ENCODE data around the gene MYH6.

MYH6 gene

GRCh38 chr14:23377573-23378563 is 30.2 kb downstream of the MYH6 start:
- Histone ChIP-seq H4K8ac (ENCODE audit: low read length) (no peak overlapping the region), H2AK5ac (ENCODE audit: low read length, severe bottlenecking) (no peak overlapping the region), H3K27ac (ENCODE audit: low read length, poor library complexity, severe bottlenecking) (no peak overlapping the region), H2BK5ac (ENCODE audit: low read depth, low read length, poor library complexity, severe bottlenecking) (no peak overlapping the region), H3K14ac (ENCODE audit: low read length in 2 of 2) (no peak overlapping the region), H3K18ac (ENCODE audit: low read depth in 1 of 2, low read length in 2 of 2) (no peak overlapping the region), H2BK12ac (ENCODE audit: low read length in 2 of 2) (no peak overlapping the region), H2AFZ (ENCODE audit: low read depth, low read length) (no peak overlapping the region), H2BK120ac (ENCODE audit: low read depth, low read length) (no peak overlapping the region), H3K9ac (ENCODE audit: low read length) (no peak overlapping the region), H3K4ac (ENCODE audit: low read depth in 1 of 2, low read length in 2 of 2) (no peak overlapping the region), H3K36me3 (ENCODE audit: control insufficient read depth in 1 of 2, insufficient read depth in 2 of 2, low read depth in 1 of 2, low read length in 2 of 2) (no peaks in the 10 kb centered on the region), H2BK15ac (ENCODE audit: low read depth, poor library complexity, severe bottlenecking) (no peak overlapping the region), H3K9me3 (ENCODE audit: control insufficient read depth, low read length) (no peaks in the 10 kb centered on the region), H3K4me1 (ENCODE audit: control insufficient read depth, insufficient read depth, low read depth, low read length) (no peaks in the 10 kb centered on the region), H3K4me2 (ENCODE audit: low read length, poor library complexity, severe bottlenecking) (no peak overlapping the region), H4K91ac (ENCODE audit: low read length) (no peak overlapping the region), H3K27me3 (ENCODE audit: control insufficient read depth in 1 of 2, insufficient read depth in 1 of 2, low read length in 2 of 2) (peaks cover 63 to 74% of the 10 kb centered on the region in 2 experiments), H3K4me3 (ENCODE audit: insufficient read depth in 1 of 2, low read depth in 1 of 2, low read length in 2 of 2) (no peak overlapping the region), H3K79me1 (replicated peaks; ENCODE audit: low read length, poor library complexity, severe bottlenecking) (no peaks in the 10 kb centered on the region), H3K23ac (ENCODE audit: low read length in 2 of 2) (no peak overlapping the region)
- WGBS, result 92% methylated on average over 14 of the region's 14 CpGs
- DNase-seq, result no peak

DNA sequence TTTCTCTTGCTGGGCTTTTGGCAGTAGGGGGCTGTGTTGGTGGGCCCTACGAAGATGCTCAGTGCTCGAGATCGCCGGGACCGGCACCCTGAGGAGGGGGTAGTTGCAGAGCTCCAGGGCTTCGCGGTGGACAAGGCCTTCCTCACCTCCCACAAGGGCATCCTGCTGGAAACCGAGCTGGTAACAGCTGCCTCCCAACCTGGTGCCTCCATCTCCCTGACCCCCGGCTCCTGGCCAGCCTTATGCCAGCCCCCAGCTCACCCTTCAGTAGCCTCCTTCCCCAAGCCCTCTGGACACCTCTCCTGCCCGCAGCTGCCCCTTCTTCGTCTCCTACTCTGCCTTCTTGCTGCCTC is 30.9 kb downstream of the MYH6 start:
- H2BK15ac ChIP-seq (ENCODE audit: low read depth, poor library complexity, severe bottlenecking), result peak overlapping the region; percentile 80
- DNase-seq, result no peak
- no peak overlapping the region for H3K27ac ChIP-seq (ENCODE audit: low read length, poor library complexity, severe bottlenecking)
- no peak overlapping the region for H3K23ac ChIP-seq (ENCODE audit: low read length in 2 of 2)
- H3K18ac ChIP-seq (ENCODE audit: low read depth in 1 of 2, low read length in 2 of 2), result no peak overlapping the region
- H4K91ac ChIP-seq (ENCODE audit: low read length), result no peak overlapping the region
- no peak overlapping the region for H2BK120ac ChIP-seq (ENCODE audit: low read depth, low read length)
- H4K8ac ChIP-seq (ENCODE audit: low read length), result no peak overlapping the region
- H3K9ac ChIP-seq (ENCODE audit: low read length), result no peak overlapping the region
- no peak overlapping the region for H3K4me3 ChIP-seq (ENCODE audit: insufficient read depth in 1 of 2, low read depth in 1 of 2, low read length in 2 of 2)
- no peak overlapping the region for H3K4me2 ChIP-seq (ENCODE audit: low read length, poor library complexity, severe bottlenecking)
- H2AFZ ChIP-seq (ENCODE audit: low read depth, low read length), result no peak overlapping the region
- no peaks in the 10 kb centered on the region for H3K9me3 ChIP-seq (ENCODE audit: control insufficient read depth, low read length)
- WGBS, result 72% methylated on average over 10 of the region's 11 CpGs
- no peaks in the 10 kb centered on the region for H3K79me1 ChIP-seq (replicated peaks; ENCODE audit: low read length, poor library complexity, severe bottlenecking)
- peaks cover 61 to 67% of the 10 kb centered on the region in 2 experiments for H3K27me3 ChIP-seq (ENCODE audit: control insufficient read depth in 1 of 2, insufficient read depth in 1 of 2, low read length in 2 of 2)
- no peak overlapping the region for H3K4ac ChIP-seq (ENCODE audit: low read depth in 1 of 2, low read length in 2 of 2)
- H2BK12ac ChIP-seq (ENCODE audit: low read length in 2 of 2), result no peak overlapping the region
- H3K4me1 ChIP-seq (ENCODE audit: control insufficient read depth, insufficient read depth, low read depth, low read length), result no peaks in the 10 kb centered on the region
- no peak overlapping the region for H2AK5ac ChIP-seq (ENCODE audit: low read length, severe bottlenecking)
- no peak overlapping the region for H3K14ac ChIP-seq (ENCODE audit: low read length in 2 of 2)
- H2BK5ac ChIP-seq (ENCODE audit: low read depth, low read length, poor library complexity, severe bottlenecking), result no peak overlapping the region
- no peaks in the 10 kb centered on the region for H3K36me3 ChIP-seq (ENCODE audit: control insufficient read depth in 1 of 2, insufficient read depth in 2 of 2, low read depth in 1 of 2, low read length in 2 of 2)

GRCh38 chr14:23376482-23377197 is 31.4 kb downstream of the MYH6 start, which contains the start of gene CMTM5:
Gene CMTM5, plus strand, starts transcription at chr14:23377046. Its CDS starts 206 bp downstream, at chr14:23377252.
- Histone ChIP-seq H2AK5ac (ENCODE audit: low read length, severe bottlenecking) (no peak within 1 kb of the TSS), H3K18ac (ENCODE audit: low read depth in 1 of 2, low read length in 2 of 2) (no peak within 1 kb of the TSS), H2BK15ac (ENCODE audit: low read depth, poor library complexity, severe bottlenecking) (peak within 1 kb of the TSS; percentile 80), H3K14ac (ENCODE audit: low read length in 2 of 2) (no peak within 1 kb of the TSS), H3K4me1 (ENCODE audit: control insufficient read depth, insufficient read depth, low read depth, low read length) (no peaks in the 10 kb centered on the region), H4K91ac (ENCODE audit: low read length) (no peak within 1 kb of the TSS), H3K9ac (ENCODE audit: low read length) (no peak within 1 kb of the TSS), H3K27me3 (ENCODE audit: control insufficient read depth in 1 of 2, insufficient read depth in 1 of 2, low read length in 2 of 2) (peaks cover 61 to 66% of the 10 kb centered on the region in 2 experiments), H3K23ac (ENCODE audit: low read length in 2 of 2) (no peak within 1 kb of the TSS), H2BK5ac (ENCODE audit: low read depth, low read length, poor library complexity, severe bottlenecking) (no peak within 1 kb of the TSS), H3K4ac (ENCODE audit: low read depth in 1 of 2, low read length in 2 of 2) (no peak within 1 kb of the TSS), H2BK12ac (ENCODE audit: low read length in 2 of 2) (no peak within 1 kb of the TSS), H3K27ac (ENCODE audit: low read length, poor library complexity, severe bottlenecking) (no peak within 1 kb of the TSS), H3K36me3 (ENCODE audit: control insufficient read depth in 1 of 2, insufficient read depth in 2 of 2, low read depth in 1 of 2, low read length in 2 of 2) (no peaks in the 10 kb centered on the region), H4K8ac (ENCODE audit: low read length) (no peak within 1 kb of the TSS), H3K4me2 (ENCODE audit: low read length, poor library complexity, severe bottlenecking) (no peak within 1 kb of the TSS), H3K4me3 (ENCODE audit: insufficient read depth in 1 of 2, low read depth in 1 of 2, low read length in 2 of 2) (no peak within 1 kb of the TSS), H2AFZ (ENCODE audit: low read depth, low read length) (peak within 1 kb of the TSS; percentile 56), H3K9me3 (ENCODE audit: control insufficient read depth, low read length) (no peaks in the 10 kb centered on the region), H3K79me1 (replicated peaks; ENCODE audit: low read length, poor library complexity, severe bottlenecking) (no peaks in the 10 kb centered on the region), H2BK120ac (ENCODE audit: low read depth, low read length) (no peak within 1 kb of the TSS)
- DNase-seq, result no peak
- WGBS, result 55% methylated on average over 11 of the region's 13 CpGs
